NCI-H2196 treated with DMSO at 0.1 percent for 48 hours (cell line): ENCODE data around the gene LAMTOR2.
A peak's percentile ranks its signal among the peaks of the same experiment; 100 is the strongest.
"Not testable (repeated sequence)": the region's sequence is repeated elsewhere in the genome, so short reads cannot be mapped to it uniquely, and the experiment has no call there.

Experiments
- DNase-seq: peaks from one replicate; lab custom pipeline; 2025; ENCODE audit not compliant: unreplicated experiment; lab: John Stamatoyannopoulos, UW

LAMTOR2 gene

GRCh38 chr1:156054500-156055280, at the start of gene LAMTOR2:
TSS of gene LAMTOR2 (plus strand) at chr1:156054782. CDS start at chr1:156054890, 108 bp downstream.
- peak; percentile 96 for DNase-seq

GRCh38 chr1:156004843-156005584, 49.6 kb upstream of the LAMTOR2 start:
- DNase-seq, result no peak

GRCh38 chr1:156006666-156007376, 47.8 kb upstream of the LAMTOR2 start:
- DNase-seq, result no peak

GRCh38 chr1:156009404-156009803, 45.2 kb upstream of the LAMTOR2 start:
- DNase-seq, result no peak

- no peak for DNase-seq
Observed at GRCh38 chr1:156012051-156012817, 42.3 kb upstream of the LAMTOR2 start.

DNA sequence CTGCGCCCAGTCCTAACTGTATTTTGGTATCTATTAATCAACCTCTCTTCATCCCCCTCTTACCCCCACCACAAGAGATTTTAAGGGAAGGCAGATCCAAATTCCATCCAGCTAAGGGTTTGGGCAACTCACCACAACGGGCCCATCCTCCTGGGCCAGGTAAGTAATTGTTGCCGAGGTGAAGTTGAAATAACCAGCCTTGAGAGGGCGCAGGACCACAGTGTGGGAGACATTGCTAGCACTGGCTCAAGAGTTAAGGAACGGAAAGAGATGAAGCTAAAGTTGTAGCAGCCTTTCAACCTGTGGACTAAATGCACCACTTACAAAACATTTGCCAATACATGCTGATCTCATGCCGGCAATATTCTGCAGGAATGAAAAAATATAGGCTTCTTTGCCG, 39.8 kb upstream of the LAMTOR2 start:
- DNase-seq, result no peak

- DNase-seq, result no peak
Observed at GRCh38 chr1:156019946-156020292, 34.7 kb upstream of the LAMTOR2 start.

DNA sequence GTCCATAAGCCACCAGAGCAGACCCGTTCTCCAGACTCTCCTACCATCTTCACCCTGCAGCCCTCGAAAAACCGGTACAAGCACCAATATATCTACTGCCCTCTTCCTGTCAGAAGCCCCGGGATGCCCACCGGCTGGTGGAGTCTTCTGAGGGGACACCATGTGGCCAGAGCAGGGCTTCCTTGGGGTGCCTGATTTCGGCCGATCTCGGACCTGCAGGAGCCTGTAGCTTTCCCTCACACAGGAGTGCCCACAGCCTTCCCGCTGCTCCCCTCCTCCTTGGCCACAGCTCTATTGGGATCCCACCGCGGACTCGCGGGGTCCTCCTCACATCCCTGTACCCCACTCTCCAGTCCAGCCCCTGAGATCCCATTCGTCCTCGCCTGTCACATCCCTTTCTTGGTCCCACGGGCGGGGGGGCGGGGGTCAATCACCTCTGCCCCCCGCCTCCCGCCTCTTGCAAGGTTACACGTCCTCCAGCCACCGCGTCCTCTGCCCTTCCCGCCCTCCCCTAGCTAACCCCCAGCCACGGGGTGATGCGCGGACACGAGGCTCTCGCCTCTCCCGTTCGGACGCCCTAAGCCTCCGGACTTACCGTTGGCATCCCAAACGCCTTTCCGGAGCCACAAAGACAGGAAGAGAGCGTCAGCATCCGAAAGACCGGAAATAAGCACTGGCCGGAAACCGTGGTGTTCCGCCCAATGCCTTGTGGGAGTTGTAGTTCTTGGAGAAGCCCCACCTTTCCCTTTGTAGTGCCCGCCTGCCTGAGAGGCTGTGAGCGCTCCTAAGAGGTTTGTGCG, 34.1 kb upstream of the LAMTOR2 start, which contains the start of gene SSR2:
SSR2 (minus strand) TSS at position 659 of the 800 bp plus-strand sequence. CDS start 784 bp downstream, outside the sequence.
- DNase-seq, result peak; percentile 85

GRCh38 chr1:156021093-156021428, 33.5 kb upstream of the LAMTOR2 start:
- no peak for DNase-seq

DNA sequence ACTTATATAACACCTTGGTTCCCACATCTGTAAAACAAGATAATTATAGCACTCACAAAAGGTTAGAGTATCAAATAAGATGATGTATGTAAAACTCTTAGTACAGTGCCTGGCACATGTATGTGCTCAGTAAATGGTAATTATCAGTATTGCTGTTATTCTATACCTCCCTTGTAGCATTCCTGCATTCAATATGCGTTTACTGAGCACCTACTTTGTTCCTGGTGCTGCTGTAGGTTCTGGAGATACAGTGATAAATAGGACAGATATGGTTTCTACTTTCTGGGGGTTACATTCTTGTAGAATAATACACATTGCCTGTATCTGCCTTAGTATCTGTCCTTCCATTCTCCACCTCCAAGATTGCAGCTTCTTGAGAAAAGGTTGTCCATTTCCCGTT, 32.6 kb upstream of the LAMTOR2 start:
- no peak for DNase-seq

DNA sequence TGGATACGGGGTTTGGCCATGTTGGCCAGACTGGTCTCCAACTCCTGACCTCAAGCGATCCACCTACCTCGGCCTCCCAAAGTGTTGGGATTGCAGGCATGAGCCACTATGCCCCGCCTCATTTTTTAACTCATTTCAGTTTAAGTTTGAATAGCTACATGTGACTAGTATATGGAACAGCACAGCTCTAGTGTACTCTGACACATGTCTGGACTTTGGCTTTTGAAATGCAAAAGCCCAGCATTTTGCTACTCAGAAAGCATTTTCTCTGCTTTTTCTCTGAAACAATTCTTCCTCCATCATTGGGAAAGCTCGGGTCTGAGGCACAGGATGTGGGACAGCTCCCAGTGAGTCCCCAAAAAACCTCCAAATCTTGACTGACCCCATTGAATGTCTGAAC, 29.8 kb upstream of the LAMTOR2 start:
- no peak for DNase-seq

DNA sequence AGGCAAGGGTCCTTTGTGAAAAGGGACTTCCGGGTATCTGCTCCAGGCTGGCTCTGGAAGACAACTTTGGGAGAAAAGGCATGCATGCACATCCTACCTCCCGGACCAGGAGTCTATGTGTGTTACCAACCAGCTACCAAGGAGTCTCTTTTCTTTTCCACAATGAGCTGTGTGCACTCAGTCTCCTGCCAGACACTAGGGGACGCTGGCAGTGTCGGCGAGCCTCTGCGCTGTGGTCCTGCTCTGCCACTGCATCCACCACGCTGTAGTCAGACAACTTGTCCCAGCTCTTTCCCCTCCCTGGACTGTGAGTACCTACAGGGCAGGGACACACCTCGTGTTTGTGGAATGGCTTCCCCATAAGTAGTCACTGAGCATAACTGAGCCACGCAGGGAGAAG, 28.7 kb upstream of the LAMTOR2 start:
- DNase-seq, result no peak

DNA sequence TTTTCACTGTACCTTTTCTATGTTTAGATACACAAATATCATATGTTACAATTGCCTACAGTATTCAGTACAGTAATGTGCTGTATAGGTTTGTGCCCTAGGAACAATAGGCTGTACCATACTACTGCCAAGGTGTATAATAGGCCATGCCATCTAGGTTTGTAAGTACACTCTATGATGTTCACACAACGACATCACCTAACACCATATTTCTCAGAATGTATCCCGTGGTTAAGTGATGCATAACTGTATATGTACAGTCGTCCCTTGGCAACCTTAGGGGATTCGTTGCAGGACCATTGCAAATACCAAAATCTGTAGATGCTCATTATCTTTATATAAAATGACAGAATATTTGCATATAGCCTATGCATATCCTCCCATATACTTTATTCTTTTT, 28.0 kb upstream of the LAMTOR2 start:
- no peak for DNase-seq

DNA sequence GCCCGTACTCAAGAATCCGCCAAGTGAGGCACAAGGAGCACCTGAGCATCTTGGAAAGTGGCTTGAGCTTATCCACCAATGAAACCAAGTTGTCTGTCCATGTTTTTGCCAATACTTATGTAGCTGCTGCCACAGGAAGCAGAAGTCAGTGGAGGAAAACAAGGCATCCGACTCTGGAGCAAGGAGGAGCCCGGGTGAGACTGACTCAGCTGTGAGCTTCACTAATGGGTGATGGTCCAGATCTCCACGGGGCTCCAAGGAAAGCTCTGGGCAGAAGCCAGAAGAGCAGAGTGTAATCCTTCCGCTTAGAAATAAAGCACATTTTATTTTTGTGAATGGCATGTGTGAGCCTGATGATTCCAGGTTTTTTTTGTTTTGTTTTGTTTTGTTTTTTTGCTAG, 21.6 kb upstream of the LAMTOR2 start:
- DNase-seq, result no peak

- not testable (repeated sequence) for DNase-seq
Observed at GRCh38 chr1:156034991-156035390, 19.6 kb upstream of the LAMTOR2 start.

- no peak for DNase-seq
Observed at GRCh38 chr1:156042828-156043227, 11.8 kb upstream of the LAMTOR2 start.

GRCh38 chr1:156045076-156045475, 9.5 kb upstream of the LAMTOR2 start:
- no peak for DNase-seq

GRCh38 chr1:156048663-156049258, 5.8 kb upstream of the LAMTOR2 start:
- DNase-seq, result no peak

GRCh38 chr1:156050376-156050775, 4.2 kb upstream of the LAMTOR2 start:
- DNase-seq, result no peak
